ENCODE measurements around the gene PTPN14. TPM values are rescaled to one million over a fixed set of nuclear protein-coding genes. Genes with fewer than 3 reads are reported as not detected.

PTPN14 gene
- total and polyA plus RNA-seq, 2 donors from 2014 or later, result 5.1 to 87.2 TPM

DNA sequence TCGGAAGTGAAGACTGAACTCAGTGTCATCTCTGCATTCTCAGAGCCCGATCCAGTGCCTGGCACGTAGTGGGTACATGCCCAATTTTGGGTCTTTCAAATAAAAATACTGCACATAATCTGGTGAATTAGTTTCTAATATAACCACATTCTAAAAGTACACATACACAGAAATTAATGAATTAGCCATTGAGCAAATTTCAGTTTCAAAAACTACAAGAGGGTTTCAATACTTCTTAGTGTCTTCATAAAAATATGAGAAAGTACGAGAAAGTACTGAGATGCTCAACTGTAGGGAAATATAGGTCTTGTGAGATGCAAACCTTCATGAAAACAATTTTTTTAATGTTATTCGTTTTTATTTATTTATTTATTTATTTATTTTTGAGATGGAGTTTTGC is 183.6 kb downstream of the PTPN14 start:
- Histone ChIP-seq H3K9ac (ENCODE audit: low read length in 3 of 3) (no peak overlapping the region), H3K27ac (ENCODE audit: low read depth in 2 of 2, low read length in 2 of 2) (no peak overlapping the region), H3K36me3 (ENCODE audit: control insufficient read depth in 2 of 3, insufficient read depth in 3 of 3, low read length in 3 of 3) (peaks cover 4 to 43% (median 16%) of the 10 kb centered on the region in 3 donors), H3K4me1 (ENCODE audit: control insufficient read depth in 2 of 3, insufficient read depth in 2 of 3, low read depth in 1 of 3, low read length in 3 of 3) (peaks cover 0 to 4% (median 0%) of the 10 kb centered on the region in 3 donors), H3K27me3 (ENCODE audit: control insufficient read depth, insufficient read depth, low read length) (no peaks in the 10 kb centered on the region), H3K9me3 (ENCODE audit: control insufficient read depth in 2 of 3, insufficient read depth in 1 of 3, low read length in 3 of 3) (no peaks in the 10 kb centered on the region), H3K4me3 (ENCODE audit: low read length in 3 of 3) (no peak overlapping the region)
- TF ChIP-seq, protein P1, sequence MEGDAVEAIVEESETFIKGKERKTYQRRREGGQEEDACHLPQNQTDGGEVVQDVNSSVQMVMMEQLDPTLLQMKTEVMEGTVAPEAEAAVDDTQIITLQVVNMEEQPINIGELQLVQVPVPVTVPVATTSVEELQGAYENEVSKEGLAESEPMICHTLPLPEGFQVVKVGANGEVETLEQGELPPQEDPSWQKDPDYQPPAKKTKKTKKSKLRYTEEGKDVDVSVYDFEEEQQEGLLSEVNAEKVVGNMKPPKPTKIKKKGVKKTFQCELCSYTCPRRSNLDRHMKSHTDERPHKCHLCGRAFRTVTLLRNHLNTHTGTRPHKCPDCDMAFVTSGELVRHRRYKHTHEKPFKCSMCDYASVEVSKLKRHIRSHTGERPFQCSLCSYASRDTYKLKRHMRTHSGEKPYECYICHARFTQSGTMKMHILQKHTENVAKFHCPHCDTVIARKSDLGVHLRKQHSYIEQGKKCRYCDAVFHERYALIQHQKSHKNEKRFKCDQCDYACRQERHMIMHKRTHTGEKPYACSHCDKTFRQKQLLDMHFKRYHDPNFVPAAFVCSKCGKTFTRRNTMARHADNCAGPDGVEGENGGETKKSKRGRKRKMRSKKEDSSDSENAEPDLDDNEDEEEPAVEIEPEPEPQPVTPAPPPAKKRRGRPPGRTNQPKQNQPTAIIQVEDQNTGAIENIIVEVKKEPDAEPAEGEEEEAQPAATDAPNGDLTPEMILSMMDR (IDR thresholded peaks at IDR 0.05; ENCODE audit: borderline replicate concordance, extremely low read depth, insufficient read depth), result no peak
- FAIRE-seq (no peak), DNase-seq (no peak)
- intact Hi-C loops (cut with DNase I), result no loop called here

DNA sequence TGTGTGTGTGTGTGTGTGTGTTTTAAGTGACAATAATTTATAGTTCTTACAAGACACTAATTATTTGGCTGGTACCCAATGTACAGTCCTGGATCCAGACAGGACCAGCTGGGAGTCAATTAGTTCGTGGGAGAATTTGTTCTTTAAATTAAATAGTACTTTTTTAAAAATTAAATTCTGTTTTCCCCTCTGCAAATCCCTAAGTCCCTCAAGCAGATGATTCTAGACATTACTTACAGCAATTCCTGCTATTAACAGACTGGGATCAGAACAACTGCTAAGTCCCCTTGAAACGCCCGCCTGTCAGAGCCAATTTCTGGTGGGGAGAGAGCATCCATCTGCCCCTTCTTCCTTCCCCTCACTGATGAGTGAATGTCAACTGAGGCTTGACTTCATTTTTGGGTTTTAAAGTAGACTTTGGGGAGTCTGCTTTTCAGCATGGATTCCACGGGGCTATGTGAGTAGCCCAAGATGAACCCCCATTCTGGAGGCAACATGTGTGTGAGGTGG is 186.6 kb downstream of the PTPN14 start:
- no peaks in the 10 kb centered on the region for H3K27me3 ChIP-seq (ENCODE audit: control insufficient read depth, insufficient read depth, low read length)
- peaks cover 2 to 46% (median 20%) of the 10 kb centered on the region in 3 donors for H3K36me3 ChIP-seq (ENCODE audit: control insufficient read depth in 2 of 3, insufficient read depth in 3 of 3, low read length in 3 of 3)
- intact Hi-C loops (cut with DNase I), result no loop called here
- H3K9ac ChIP-seq (ENCODE audit: low read length in 3 of 3), result no peak overlapping the region
- no peak for DNase-seq
- FAIRE-seq, result no peak
- H3K27ac ChIP-seq (ENCODE audit: low read depth in 2 of 2, low read length in 2 of 2), result no peak overlapping the region
- TF ChIP-seq, protein P1 (IDR thresholded peaks at IDR 0.05; ENCODE audit: borderline replicate concordance, extremely low read depth, insufficient read depth), result no peak
- H3K4me1 ChIP-seq (ENCODE audit: control insufficient read depth in 2 of 3, insufficient read depth in 2 of 3, low read depth in 1 of 3, low read length in 3 of 3), result peaks cover 0 to 4% (median 0%) of the 10 kb centered on the region in 3 donors
- no peaks in the 10 kb centered on the region for H3K9me3 ChIP-seq (ENCODE audit: control insufficient read depth in 2 of 3, insufficient read depth in 1 of 3, low read length in 3 of 3)
- no peak overlapping the region for H3K4me3 ChIP-seq (ENCODE audit: low read length in 3 of 3)

DNA sequence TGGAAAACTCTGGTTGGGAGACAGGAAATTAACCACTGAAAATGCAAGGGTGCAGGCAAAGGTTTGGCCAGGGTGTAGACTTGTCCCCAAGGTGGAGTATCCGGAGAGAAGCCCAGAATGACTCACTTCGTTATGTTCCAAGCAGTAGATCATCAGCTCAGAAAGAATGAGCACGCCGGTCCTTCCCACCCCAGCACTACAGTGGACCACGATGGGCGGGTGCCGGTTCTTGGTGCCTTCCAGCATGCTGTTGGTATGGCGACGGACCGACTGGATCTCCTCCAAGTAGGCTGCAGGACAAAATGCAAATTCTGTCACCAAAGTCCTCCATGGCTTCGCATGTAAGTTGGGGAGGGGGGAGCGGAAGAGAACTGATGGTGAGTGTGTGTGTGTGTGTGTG is 187.0 kb downstream of the PTPN14 start:
- H3K9me3 ChIP-seq (ENCODE audit: control insufficient read depth in 2 of 3, insufficient read depth in 1 of 3, low read length in 3 of 3), result no peaks in the 10 kb centered on the region
- no peak overlapping the region for H3K9ac ChIP-seq (ENCODE audit: low read length in 3 of 3)
- TF ChIP-seq, protein P1 (IDR thresholded peaks at IDR 0.05; ENCODE audit: borderline replicate concordance, extremely low read depth, insufficient read depth), result no peak
- no peaks in the 10 kb centered on the region for H3K27me3 ChIP-seq (ENCODE audit: control insufficient read depth, insufficient read depth, low read length)
- FAIRE-seq (no peak), DNase-seq (peak in 1 of 5 donors; percentile 91)
- no peak overlapping the region for H3K27ac ChIP-seq (ENCODE audit: low read depth in 2 of 2, low read length in 2 of 2)
- no peak overlapping the region for H3K4me3 ChIP-seq (ENCODE audit: low read length in 3 of 3)
- peaks cover 0 to 4% (median 0%) of the 10 kb centered on the region in 3 donors for H3K4me1 ChIP-seq (ENCODE audit: control insufficient read depth in 2 of 3, insufficient read depth in 2 of 3, low read depth in 1 of 3, low read length in 3 of 3)
- H3K36me3 ChIP-seq (ENCODE audit: control insufficient read depth in 2 of 3, insufficient read depth in 3 of 3, low read length in 3 of 3), result peaks cover 2 to 42% (median 21%) of the 10 kb centered on the region in 3 donors
- intact Hi-C loops (cut with DNase I), result no loop called here

DNA sequence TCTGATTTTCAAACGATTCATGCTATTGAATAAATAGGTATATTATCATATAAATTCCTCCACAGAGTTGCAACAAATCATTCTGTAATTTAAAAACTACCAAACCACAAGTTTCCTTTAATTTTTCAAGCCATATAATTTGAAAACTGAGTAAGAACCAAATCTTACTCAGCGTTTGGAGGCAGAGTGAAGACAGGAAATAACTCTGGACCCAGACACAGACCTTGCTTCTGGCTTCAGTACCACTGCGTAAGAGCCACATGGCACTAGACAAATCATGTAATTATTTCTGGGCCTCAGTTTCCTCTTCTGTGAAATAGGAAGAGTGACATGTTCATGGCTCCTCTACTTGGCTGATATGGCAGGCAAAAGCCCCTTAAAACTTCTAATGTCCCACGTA is 188.0 kb downstream of the PTPN14 start:
- DNase-seq (no peak), FAIRE-seq (no peak)
- Histone ChIP-seq H3K27me3 (ENCODE audit: control insufficient read depth, insufficient read depth, low read length) (no peaks in the 10 kb centered on the region), H3K4me1 (ENCODE audit: control insufficient read depth in 2 of 3, insufficient read depth in 2 of 3, low read depth in 1 of 3, low read length in 3 of 3) (peaks cover 0 to 4% (median 0%) of the 10 kb centered on the region in 3 donors), H3K27ac (ENCODE audit: low read depth in 2 of 2, low read length in 2 of 2) (no peak overlapping the region), H3K4me3 (ENCODE audit: low read length in 3 of 3) (no peak overlapping the region), H3K36me3 (ENCODE audit: control insufficient read depth in 2 of 3, insufficient read depth in 3 of 3, low read length in 3 of 3) (peaks cover 0 to 41% (median 21%) of the 10 kb centered on the region in 3 donors), H3K9ac (ENCODE audit: low read length in 3 of 3) (no peak overlapping the region), H3K9me3 (ENCODE audit: control insufficient read depth in 2 of 3, insufficient read depth in 1 of 3, low read length in 3 of 3) (no peaks in the 10 kb centered on the region)
- intact Hi-C loops (cut with DNase I), result no loop called here
- TF ChIP-seq, protein P1 (IDR thresholded peaks at IDR 0.05; ENCODE audit: borderline replicate concordance, extremely low read depth, insufficient read depth), result no peak

All from kidney (tissue), 14 donors.